ENCODE measurements around the gene SLC18A2. TPM values are rescaled to one million over a fixed set of nuclear protein-coding genes. Genes with fewer than 3 reads are reported as not detected.

The SLC18A2 gene
- total and polyA plus RNA-seq, 4 donors = 0.76 to 5.8 (median 1.4) TPM

- Histone ChIP-seq H3K27ac (ENCODE audit: low read depth, low read length) (no peak overlapping the region), H3K9me3 (ENCODE audit: control insufficient read depth, insufficient read depth, low read length) (peaks cover 9% of the 10 kb centered on the region), H3K4me1 (ENCODE audit: control insufficient read depth, insufficient read depth, low read length) (peaks cover 23% of the 10 kb centered on the region), H3K4me3 (ENCODE audit: low read depth, low read length) (peak overlapping the region; percentile 36), H3K36me3 (ENCODE audit: control insufficient read depth, insufficient read depth, low read length) (no peaks in the 10 kb centered on the region), H3K27me3 (ENCODE audit: control insufficient read depth, insufficient read depth, low read length) (peaks cover 37% of the 10 kb centered on the region)
- peak; percentile 43 to 90 (median 56) for DNase-seq (ENCODE audit: low read depth in 4 of 6, low spot score in 6 of 6)
- under 1% methylated on average over 52 of the region's 52 CpGs for WGBS (ENCODE audit: insufficient coverage)
These were observed 24.2 kb upstream of the SLC18A2 start for GRCh38 chr10:117216611-117217195.

- no peak for DNase-seq (ENCODE audit: low read depth in 4 of 6, low spot score in 6 of 6)
- peaks cover 37% of the 10 kb centered on the region for H3K27me3 ChIP-seq (ENCODE audit: control insufficient read depth, insufficient read depth, low read length)
- WGBS (ENCODE audit: insufficient coverage) = 27% methylated on average over 18 of the region's 22 CpGs
These were observed 23.6 kb upstream of the SLC18A2 start for GRCh38 chr10:117217196-117217761.

GRCh38 chr10:117218654-117219053 is 22.3 kb upstream of the SLC18A2 start:
- Histone ChIP-seq H3K27ac (ENCODE audit: low read depth, low read length) (no peak overlapping the region), H3K27me3 (ENCODE audit: control insufficient read depth, insufficient read depth, low read length) (peaks cover 31% of the 10 kb centered on the region), H3K4me1 (ENCODE audit: control insufficient read depth, insufficient read depth, low read length) (peaks cover 23% of the 10 kb centered on the region), H3K4me3 (ENCODE audit: low read depth, low read length) (no peak overlapping the region), H3K9me3 (ENCODE audit: control insufficient read depth, insufficient read depth, low read length) (no peaks in the 10 kb centered on the region), H3K36me3 (ENCODE audit: control insufficient read depth, insufficient read depth, low read length) (no peaks in the 10 kb centered on the region)
- peak in 1 of 6 donors; percentile 40 for DNase-seq (ENCODE audit: low read depth in 4 of 6, low spot score in 6 of 6)
- 78% methylated on average over 4 of the region's 8 CpGs for WGBS (ENCODE audit: insufficient coverage)

More at GRCh38 chr10:117217196-117217761, 23.6 kb upstream of the SLC18A2 start:
- Histone ChIP-seq H3K4me3 (ENCODE audit: low read depth, low read length) (peak overlapping the region; percentile 36), H3K27ac (ENCODE audit: low read depth, low read length) (no peak overlapping the region), H3K36me3 (ENCODE audit: control insufficient read depth, insufficient read depth, low read length) (no peaks in the 10 kb centered on the region), H3K4me1 (ENCODE audit: control insufficient read depth, insufficient read depth, low read length) (peaks cover 23% of the 10 kb centered on the region), H3K9me3 (ENCODE audit: control insufficient read depth, insufficient read depth, low read length) (peaks cover 6% of the 10 kb centered on the region)

DNA sequence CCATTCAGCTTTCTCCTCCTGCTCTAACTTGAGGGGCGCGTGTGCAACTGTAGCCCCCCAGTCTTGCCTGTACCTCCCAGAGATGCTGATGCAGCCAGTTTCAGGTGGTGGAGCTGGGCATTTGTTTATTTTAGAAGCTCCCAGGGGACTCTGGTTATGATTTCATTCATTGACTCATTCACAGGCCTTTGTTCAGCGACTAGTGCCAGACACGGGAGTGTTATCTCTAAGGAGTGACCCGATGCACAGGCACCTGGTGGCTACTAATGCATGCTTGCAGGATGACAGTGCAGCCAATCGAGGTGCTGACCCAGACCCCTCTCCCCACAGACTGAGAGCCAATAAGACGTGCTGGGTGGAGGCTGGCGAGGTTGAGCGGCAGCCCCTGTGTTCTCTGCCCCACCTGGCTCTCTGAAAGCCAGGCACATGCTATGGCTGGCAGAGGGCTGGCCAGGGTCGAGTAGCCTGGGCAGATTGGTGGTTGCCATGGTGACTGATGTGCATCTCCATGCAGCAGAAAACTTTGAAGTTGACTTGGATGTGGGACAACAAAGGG is 19.7 kb upstream of the SLC18A2 start:
- Histone ChIP-seq H3K9me3 (ENCODE audit: control insufficient read depth, insufficient read depth, low read length) (no peaks in the 10 kb centered on the region), H3K27ac (ENCODE audit: low read depth, low read length) (no peak overlapping the region), H3K4me3 (ENCODE audit: low read depth, low read length) (no peak overlapping the region), H3K27me3 (ENCODE audit: control insufficient read depth, insufficient read depth, low read length) (peaks cover 20% of the 10 kb centered on the region), H3K36me3 (ENCODE audit: control insufficient read depth, insufficient read depth, low read length) (no peaks in the 10 kb centered on the region), H3K4me1 (ENCODE audit: control insufficient read depth, insufficient read depth, low read length) (peaks cover 21% of the 10 kb centered on the region)
- DNase-seq (ENCODE audit: low read depth in 4 of 6, low spot score in 6 of 6) = peak in 2 of 6 donors; percentile 48 to 72
- 37% methylated on average over 8 of the region's 10 CpGs for WGBS (ENCODE audit: insufficient coverage)

DNA sequence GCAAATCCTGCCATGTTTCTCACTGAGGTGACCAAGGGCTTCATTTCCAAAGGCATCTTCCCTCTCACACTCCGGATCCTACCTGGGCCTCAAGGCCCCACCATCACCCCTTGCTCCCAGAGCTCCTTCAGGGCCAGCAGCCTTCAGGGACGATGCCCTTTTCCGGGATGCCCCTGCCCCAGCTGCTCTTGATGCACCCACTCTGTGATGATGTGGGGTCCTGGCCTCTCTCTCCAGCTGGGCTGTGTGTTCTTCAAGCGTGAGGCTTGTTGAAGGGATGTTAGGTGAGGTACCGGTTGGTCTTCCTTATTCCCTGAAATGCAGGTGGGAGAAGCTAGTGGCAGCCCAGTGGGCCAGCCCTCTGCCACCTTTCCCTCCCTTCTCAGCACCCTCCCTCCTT is 18.4 kb upstream of the SLC18A2 start:
- Histone ChIP-seq H3K27ac (ENCODE audit: low read depth, low read length) (no peak overlapping the region), H3K27me3 (ENCODE audit: control insufficient read depth, insufficient read depth, low read length) (peaks cover 10% of the 10 kb centered on the region), H3K4me1 (ENCODE audit: control insufficient read depth, insufficient read depth, low read length) (peaks cover 8% of the 10 kb centered on the region), H3K4me3 (ENCODE audit: low read depth, low read length) (no peak overlapping the region), H3K36me3 (ENCODE audit: control insufficient read depth, insufficient read depth, low read length) (no peaks in the 10 kb centered on the region), H3K9me3 (ENCODE audit: control insufficient read depth, insufficient read depth, low read length) (no peaks in the 10 kb centered on the region)
- no peak for DNase-seq (ENCODE audit: low read depth in 4 of 6, low spot score in 6 of 6)
- 93% methylated on average over 3 of the region's 5 CpGs for WGBS (ENCODE audit: insufficient coverage)

DNA sequence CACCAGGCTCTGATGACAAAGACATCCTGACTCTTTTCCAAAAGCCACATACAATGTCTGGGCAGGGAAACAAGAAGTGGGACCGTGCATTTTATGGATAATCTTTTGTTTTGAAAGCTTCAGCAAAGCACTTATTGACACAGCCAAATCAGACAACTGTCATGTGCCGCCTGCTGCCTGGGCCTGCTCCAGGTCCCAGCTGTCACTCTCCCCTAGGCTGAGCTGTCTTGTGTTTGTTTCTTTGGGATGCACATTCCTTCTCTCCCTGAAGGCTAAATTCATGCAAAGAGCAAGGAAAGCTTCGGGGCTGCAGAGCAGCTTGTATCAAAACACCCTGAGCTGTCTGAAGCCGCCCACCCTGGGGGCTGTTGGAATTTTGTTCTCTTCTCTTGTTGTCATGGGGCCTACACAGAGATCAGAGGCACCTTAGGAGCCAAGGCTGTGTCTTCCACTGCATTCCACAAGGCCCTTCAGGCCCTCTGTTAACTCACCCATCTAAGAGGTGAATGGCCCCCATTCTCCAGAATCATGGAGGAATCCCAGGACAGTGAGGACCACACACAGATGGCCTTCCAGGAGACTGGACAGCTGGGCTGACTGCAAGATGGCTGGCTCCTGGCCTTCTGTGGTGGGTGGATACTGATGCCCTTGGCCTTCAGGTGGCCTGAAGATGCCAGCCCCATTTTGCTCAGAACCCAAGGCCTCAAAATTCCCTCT is 17.8 kb upstream of the SLC18A2 start:
- DNase-seq (ENCODE audit: low read depth in 4 of 6, low spot score in 6 of 6) = peak in 2 of 6 donors; percentile 13 to 80
- Histone ChIP-seq H3K4me1 (ENCODE audit: control insufficient read depth, insufficient read depth, low read length) (peaks cover 4% of the 10 kb centered on the region), H3K9me3 (ENCODE audit: control insufficient read depth, insufficient read depth, low read length) (no peaks in the 10 kb centered on the region), H3K27me3 (ENCODE audit: control insufficient read depth, insufficient read depth, low read length) (peaks cover 8% of the 10 kb centered on the region), H3K4me3 (ENCODE audit: low read depth, low read length) (no peak overlapping the region), H3K36me3 (ENCODE audit: control insufficient read depth, insufficient read depth, low read length) (no peaks in the 10 kb centered on the region), H3K27ac (ENCODE audit: low read depth, low read length) (no peak overlapping the region)
- 78% methylated on average over 3 of the region's 4 CpGs for WGBS (ENCODE audit: insufficient coverage)

DNA sequence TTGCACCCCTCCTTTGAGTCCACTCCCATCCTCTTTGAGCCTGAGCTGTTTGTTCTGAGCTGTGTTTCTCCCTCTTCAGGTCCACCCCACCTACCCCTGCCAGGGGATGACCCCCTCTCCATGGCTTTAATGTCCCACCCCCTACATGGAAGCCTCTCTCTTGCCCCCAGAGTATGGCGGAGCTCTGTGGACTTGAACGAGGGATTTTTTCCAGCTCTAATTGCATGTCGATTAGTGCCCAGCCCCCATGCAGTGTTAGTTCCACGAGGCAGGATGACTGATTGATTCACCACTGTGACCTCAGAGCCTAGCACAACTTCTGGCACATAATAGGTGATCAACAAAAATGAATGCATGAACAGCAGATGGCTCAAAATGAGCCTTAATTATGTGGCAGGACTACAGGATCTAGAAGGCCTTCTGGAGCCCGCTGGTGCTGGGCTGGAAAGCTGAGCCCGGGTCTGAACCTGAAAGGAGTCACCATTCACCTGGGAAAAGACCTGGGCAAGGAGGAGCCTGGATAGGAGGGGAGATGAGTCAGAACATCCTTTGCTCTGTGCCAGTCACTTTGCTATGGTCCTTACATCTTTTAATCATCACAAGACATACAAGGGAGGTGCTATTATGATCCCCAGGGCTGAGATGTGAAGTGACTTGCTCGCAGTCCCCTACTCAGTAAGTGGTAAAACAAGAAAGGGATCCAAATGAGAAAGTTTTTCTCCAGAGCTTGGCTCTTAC is 17.1 kb upstream of the SLC18A2 start:
- no peaks in the 10 kb centered on the region for H3K9me3 ChIP-seq (ENCODE audit: control insufficient read depth, insufficient read depth, low read length)
- 85% methylated on average over 6 of the region's 7 CpGs for WGBS (ENCODE audit: insufficient coverage)
- H3K27me3 ChIP-seq (ENCODE audit: control insufficient read depth, insufficient read depth, low read length) = peaks cover 8% of the 10 kb centered on the region
- H3K4me3 ChIP-seq (ENCODE audit: low read depth, low read length) = no peak overlapping the region
- no peak for DNase-seq (ENCODE audit: low read depth in 4 of 6, low spot score in 6 of 6)
- H3K27ac ChIP-seq (ENCODE audit: low read depth, low read length) = no peak overlapping the region
- peaks cover 4% of the 10 kb centered on the region for H3K4me1 ChIP-seq (ENCODE audit: control insufficient read depth, insufficient read depth, low read length)
- no peaks in the 10 kb centered on the region for H3K36me3 ChIP-seq (ENCODE audit: control insufficient read depth, insufficient read depth, low read length)

GRCh38 chr10:117224881-117225280 is 16.0 kb upstream of the SLC18A2 start:
- WGBS (ENCODE audit: insufficient coverage) = 89% methylated on average over 1 of the region's 3 CpGs
- no peaks in the 10 kb centered on the region for H3K36me3 ChIP-seq (ENCODE audit: control insufficient read depth, insufficient read depth, low read length)
- no peak overlapping the region for H3K4me3 ChIP-seq (ENCODE audit: low read depth, low read length)
- H3K9me3 ChIP-seq (ENCODE audit: control insufficient read depth, insufficient read depth, low read length) = no peaks in the 10 kb centered on the region
- no peak for DNase-seq (ENCODE audit: low read depth in 4 of 6, low spot score in 6 of 6)
- H3K4me1 ChIP-seq (ENCODE audit: control insufficient read depth, insufficient read depth, low read length) = peaks cover 4% of the 10 kb centered on the region
- H3K27ac ChIP-seq (ENCODE audit: low read depth, low read length) = no peak overlapping the region
- H3K27me3 ChIP-seq (ENCODE audit: control insufficient read depth, insufficient read depth, low read length) = peaks cover 8% of the 10 kb centered on the region

DNA sequence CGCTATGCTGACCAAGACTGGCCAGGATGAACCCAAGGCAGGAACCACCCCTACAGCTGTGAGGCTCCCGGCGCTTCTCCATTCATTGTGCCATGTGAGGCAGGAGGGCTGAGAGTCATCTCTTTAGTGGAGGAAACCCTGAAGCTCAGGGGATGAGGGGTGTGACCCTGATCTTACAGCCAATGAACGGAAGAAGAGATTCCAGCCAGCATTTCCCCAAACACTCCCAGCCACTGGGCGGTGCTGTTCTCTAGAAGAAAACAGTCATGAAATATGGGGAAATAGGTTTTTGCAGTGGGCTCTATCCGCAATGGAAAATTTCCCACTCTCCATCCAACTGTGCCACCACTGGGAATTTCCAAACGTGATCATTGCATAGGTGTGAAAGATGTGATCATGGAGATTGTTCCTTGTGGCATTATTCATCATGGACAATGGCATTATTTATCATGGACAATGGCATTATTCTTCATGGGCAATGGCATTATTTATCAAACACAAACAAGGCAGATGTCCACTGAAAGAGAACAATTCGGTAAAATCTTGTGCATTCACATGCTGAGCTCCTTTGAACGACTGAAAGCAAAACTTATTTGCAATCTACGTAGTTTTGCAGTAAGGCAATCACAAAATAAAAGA is 14.0 kb upstream of the SLC18A2 start:
- WGBS (ENCODE audit: insufficient coverage) = no CpG with 5 or more reads among the region's 10 CpGs
- Histone ChIP-seq H3K36me3 (ENCODE audit: control insufficient read depth, insufficient read depth, low read length) (no peaks in the 10 kb centered on the region), H3K27ac (ENCODE audit: low read depth, low read length) (no peak overlapping the region), H3K27me3 (ENCODE audit: control insufficient read depth, insufficient read depth, low read length) (peaks cover 9% of the 10 kb centered on the region), H3K4me1 (ENCODE audit: control insufficient read depth, insufficient read depth, low read length) (no peaks in the 10 kb centered on the region), H3K4me3 (ENCODE audit: low read depth, low read length) (no peak overlapping the region), H3K9me3 (ENCODE audit: control insufficient read depth, insufficient read depth, low read length) (no peaks in the 10 kb centered on the region)
- DNase-seq (ENCODE audit: low read depth in 4 of 6, low spot score in 6 of 6) = no peak

Measured in spinal cord (tissue), 10 donors.